GM23248 (cell line): ENCODE results near the gene TRAPPC11. TPM values are rescaled to one million over a fixed set of nuclear protein-coding genes. Genes with fewer than 3 reads are reported as not detected.
A peak's percentile ranks its signal among the peaks of the same experiment; 100 is the strongest.
"Not testable (repeated sequence)": the region's sequence is repeated elsewhere in the genome, so short reads cannot be mapped to it uniquely, and the experiment has no call there.

ENCODE experiments used
- DNase-seq: peaks from one replicate; pipeline ENCODE4 v3.0.0-alpha.2; 2015
- H2AFZ ChIP-seq: fragments of 200-600 bp; sonication (generic); 2 replicates; pipeline ENCODE4 v1.6.1; 2016; ENCODE audit warnings: antibody characterized with exemption
- H3F3A ChIP-seq: fragments of 200-600 bp; sonication (generic); 2 replicates; pipeline ENCODE4 v1.6.1; 2016; ENCODE audit warnings: mild to moderate bottlenecking, antibody characterized with exemption, mixed run types; ENCODE audit not compliant: insufficient read depth
- H3K27ac ChIP-seq: fragments of 200-600 bp; sonication (generic); 2 replicates; pipeline ENCODE4 v1.5.1; 2016; ENCODE audit warnings: mild to moderate bottlenecking
- H3K27me3 ChIP-seq: fragments of 200-600 bp; sonication (generic); replicated peaks from 2 replicates; pipeline ENCODE4 v1.6.1; 2016; ENCODE audit warnings: mild to moderate bottlenecking; ENCODE audit not compliant: insufficient read depth
- H3K36me3 ChIP-seq: fragments of 200-600 bp; sonication (generic); 2 replicates; pipeline ENCODE4 v1.6.1; 2016; ENCODE audit warnings: low read depth, mild to moderate bottlenecking
- H3K4me1 ChIP-seq: fragments of 200-600 bp; sonication (generic); 2 replicates; pipeline ENCODE4 v1.6.1; 2016; ENCODE audit warnings: mild to moderate bottlenecking; ENCODE audit not compliant: insufficient read depth
- H3K4me2 ChIP-seq: fragments of 200-600 bp; sonication (generic); one replicate; pipeline ENCODE4 v1.6.1; 2016; ENCODE audit warnings: mild to moderate bottlenecking; ENCODE audit not compliant: unreplicated experiment
- H3K4me3 ChIP-seq: fragments of 200-600 bp; sonication (generic); 2 replicates; pipeline ENCODE4 v1.5.1; 2016; ENCODE audit warnings: mild to moderate bottlenecking
- H3K79me2 ChIP-seq: fragments of 200-600 bp; sonication (generic); 2 replicates; pipeline ENCODE4 v1.6.1; 2016; ENCODE audit warnings: mild to moderate bottlenecking; ENCODE audit not compliant: insufficient read depth
- H3K9ac ChIP-seq: fragments of 200-600 bp; sonication (generic); 2 replicates; pipeline ENCODE4 v1.6.1; 2016; ENCODE audit warnings: mild to moderate bottlenecking
- H3K9me2 ChIP-seq: fragments of 200-600 bp; sonication (generic); 2 replicates; pipeline ENCODE4 v1.6.1; 2016; ENCODE audit warnings: mixed run types, mild to moderate bottlenecking, moderate library complexity; ENCODE audit not compliant: insufficient read depth
- H3K9me3 ChIP-seq: fragments of 200-600 bp; sonication (generic); one replicate; pipeline ENCODE4 v1.6.1; 2017; ENCODE audit warnings: low read depth
- H4K20me1 ChIP-seq: fragments of 200-600 bp; sonication (generic); 2 replicates; pipeline ENCODE4 v1.6.0; 2016; ENCODE audit not compliant: insufficient read depth
- EZH2 ChIP-seq: fragments of 200-600 bp; sonication (generic); IDR thresholded peaks from 2 replicates; pipeline ENCODE4 v1.6.1; 2018; ENCODE audit warnings: antibody characterized with exemption, mild to moderate bottlenecking; ENCODE audit not compliant: insufficient read depth, poor library complexity, severe bottlenecking
- EZH2phosphoT487 ChIP-seq: fragments of 200-600 bp; sonication (generic); IDR thresholded peaks from 2 replicates; pipeline ENCODE4 v1.6.1; 2018; ENCODE audit warnings: antibody characterized with exemption, moderate library complexity, mild to moderate bottlenecking, low read depth; ENCODE audit not compliant: insufficient read depth
- WGBS, 2 experiments: methylation state at CpG; one replicate each; pipeline ENCODE4 v1.1.6; 2015 to 2017; ENCODE audit warnings: low lambda C conversion rate in 2 of 2, low coverage in 1 of 2; ENCODE audit errors: missing lambda C conversion rate in 2 of 2; 5-methylcytosine and 5-hydroxymethylcytosine counted together
- in situ Hi-C: fragments of 300-500 bp; cut with MboI; formaldehyde crosslinking; loops from 2 replicates; pipeline ENCODE4 v1.15.0; 2020
- polyA plus RNA-seq: library from polyadenylated mRNA; unstranded; fragments of >200 nt; fragmentation: Nextera tagmentation; extraction: Ambion mirVana; gene quantifications from 2 replicates; pipeline ENCODE4 v1.2.1, GENCODE V29; 2016
- total RNA-seq: library from RNA; depleted of rRNA; stranded (reverse); fragments of >200 nt; shearing (Covaris generic); gene quantifications from 2 replicates; pipeline ENCODE4 v1.2.3, GENCODE V29; 2014

The TRAPPC11 gene
- total and polyA plus RNA-seq, 2 experiments from 2014 or later = 17.2 to 33.9 TPM

DNA sequence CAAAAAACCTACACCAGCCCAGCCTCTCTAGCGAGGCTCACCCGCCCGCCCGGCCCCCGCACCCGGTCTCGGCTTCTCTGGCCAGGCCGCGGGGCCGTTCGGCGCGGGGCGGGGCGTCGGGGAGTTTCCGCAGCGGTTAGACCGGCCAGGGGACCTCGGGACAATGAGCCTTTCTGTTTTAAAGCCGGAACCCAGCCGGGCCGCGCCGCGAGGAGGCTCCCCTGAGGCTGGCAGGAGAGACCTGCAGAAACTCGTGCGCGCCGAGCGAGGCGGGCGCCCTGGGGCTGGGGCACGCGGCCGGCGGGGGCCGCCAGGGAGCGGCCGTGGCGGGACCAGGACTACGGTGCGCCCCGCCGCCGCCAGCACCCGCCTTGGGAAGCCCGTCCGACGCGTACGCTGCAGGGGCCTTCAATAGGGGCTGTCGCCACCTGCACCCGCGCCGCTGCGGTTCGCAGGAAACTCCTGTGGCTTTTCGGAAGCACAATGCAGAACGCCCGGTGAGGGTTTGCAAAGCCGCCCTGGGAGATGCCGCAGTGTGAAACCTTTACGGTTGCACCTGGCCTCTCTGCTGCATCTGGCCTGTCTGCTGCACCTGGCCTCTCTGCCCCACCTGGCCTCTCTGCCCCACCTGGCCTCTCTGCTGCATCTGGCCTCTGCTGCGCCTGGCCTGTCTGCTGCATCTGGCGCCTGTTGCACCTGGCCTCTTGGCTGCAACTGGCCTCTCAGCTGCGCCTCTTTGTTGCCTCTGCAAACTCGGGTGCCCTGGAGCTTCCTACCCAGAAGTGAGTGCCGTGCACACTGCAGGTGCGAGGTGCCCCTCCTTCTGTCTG, 63.9 kb downstream of the TRAPPC11 start:
- H3F3A ChIP-seq = no peaks in the 10 kb centered on the region
- H4K20me1 ChIP-seq = no peaks in the 10 kb centered on the region
- H3K9ac ChIP-seq = peak overlapping the region; percentile 21; the same call in 1 of the 2 replicates
- no peaks in the 10 kb centered on the region for H3K4me1 ChIP-seq
- H3K9me2 ChIP-seq = no peaks in the 10 kb centered on the region
- peak; percentile 52 for DNase-seq
- WGBS, 2 experiments = 11 to 28% methylated on average over 26 to 65 of the region's 70 CpGs
- peak overlapping the region; percentile 65 for H3K4me3 ChIP-seq
- in situ Hi-C loops = no loop called here
- no peaks in the 10 kb centered on the region for H3K9me3 ChIP-seq
- no peak for TF ChIP-seq EZH2phosphoT487
- no peak for TF ChIP-seq EZH2
- H3K27ac ChIP-seq = no peak overlapping the region
- H3K79me2 ChIP-seq = no peaks in the 10 kb centered on the region
- no peaks in the 10 kb centered on the region for H3K27me3 ChIP-seq
- no peaks in the 10 kb centered on the region for H3K36me3 ChIP-seq
- peak overlapping the region; percentile 55 for H2AFZ ChIP-seq
- peak overlapping the region; percentile 54 for H3K4me2 ChIP-seq

DNA sequence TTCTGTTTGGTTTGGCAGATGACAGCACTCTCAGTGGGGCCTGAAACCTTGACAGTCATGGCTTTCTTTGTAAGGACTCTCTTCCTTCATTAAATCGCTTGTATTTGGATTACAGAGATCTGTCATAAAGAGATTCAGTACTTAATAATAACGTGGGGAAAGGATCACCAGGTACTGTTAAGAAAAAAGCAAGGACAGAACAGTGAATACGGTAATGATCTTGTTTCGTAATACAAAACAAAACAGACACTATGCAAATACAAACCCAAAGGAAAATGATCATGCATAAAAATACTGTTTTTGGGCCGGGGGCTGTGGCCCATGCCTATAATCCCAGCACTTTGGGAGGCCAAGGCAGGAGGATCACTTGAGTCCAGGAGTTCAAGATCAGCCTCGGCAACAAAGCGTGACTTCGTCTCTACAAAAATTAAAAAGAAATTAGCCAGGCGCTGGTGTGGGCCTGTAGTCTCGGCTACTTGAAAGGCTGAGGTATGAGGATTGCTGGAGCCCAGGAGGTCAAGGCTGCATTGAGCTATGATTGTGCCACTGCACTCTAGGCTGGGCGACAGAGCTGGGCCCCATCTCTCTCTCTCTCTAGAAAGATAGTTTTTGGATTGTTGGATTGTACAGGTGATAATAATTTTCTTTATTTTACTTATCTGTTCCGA, 64.6 kb downstream of the TRAPPC11 start:
- Histone ChIP-seq H3K9me2 (no peaks in the 10 kb centered on the region), H3K4me3 (no peak overlapping the region), H3K9me3 (no peaks in the 10 kb centered on the region), H3K36me3 (no peaks in the 10 kb centered on the region), H3F3A (no peaks in the 10 kb centered on the region), H2AFZ (no peak overlapping the region), H3K79me2 (no peaks in the 10 kb centered on the region), H3K4me1 (no peaks in the 10 kb centered on the region), H3K27me3 (no peaks in the 10 kb centered on the region), H3K9ac (no peak overlapping the region), H4K20me1 (no peaks in the 10 kb centered on the region), H3K4me2 (no peak overlapping the region), H3K27ac (no peak overlapping the region)
- 78 to 80% methylated on average over 12 of the region's 12 CpGs for WGBS, 2 experiments
- TF ChIP-seq EZH2phosphoT487 = no peak
- TF ChIP-seq EZH2 = no peak
- in situ Hi-C loops = no loop called here
- no peak for DNase-seq

DNA sequence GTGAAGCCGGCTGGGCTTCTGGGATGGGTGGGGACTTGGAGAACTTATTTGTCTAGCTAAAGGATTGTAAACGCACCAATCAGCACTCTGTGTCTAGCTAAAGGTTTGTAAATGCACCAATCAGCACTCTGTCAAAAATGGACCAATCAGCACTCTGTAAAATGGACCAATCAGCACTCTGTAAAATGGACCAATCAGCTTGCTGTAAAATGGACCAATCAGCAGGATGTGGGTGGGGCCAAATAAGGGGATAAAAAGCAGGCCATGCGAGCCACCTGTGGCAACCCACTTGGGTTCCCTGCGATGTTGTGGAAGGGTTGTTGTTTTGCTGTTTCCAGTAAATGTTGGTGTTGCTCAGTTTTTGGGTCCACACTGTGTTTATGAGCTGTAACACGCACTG, 66.5 kb downstream of the TRAPPC11 start:
- H4K20me1 ChIP-seq, H3K4me3 ChIP-seq, DNase-seq, H3K9me2 ChIP-seq, H3K4me1 ChIP-seq, H3K27ac ChIP-seq, H3K36me3 ChIP-seq, H3K9me3 ChIP-seq, H3K79me2 ChIP-seq, H2AFZ ChIP-seq, H3F3A ChIP-seq, in situ Hi-C loops, H3K9ac ChIP-seq, H3K4me2 ChIP-seq, H3K27me3 ChIP-seq: not testable (repeated sequence)
- WGBS, 2 experiments = 74 to 76% methylated on average over 5 of the region's 5 CpGs

DNA sequence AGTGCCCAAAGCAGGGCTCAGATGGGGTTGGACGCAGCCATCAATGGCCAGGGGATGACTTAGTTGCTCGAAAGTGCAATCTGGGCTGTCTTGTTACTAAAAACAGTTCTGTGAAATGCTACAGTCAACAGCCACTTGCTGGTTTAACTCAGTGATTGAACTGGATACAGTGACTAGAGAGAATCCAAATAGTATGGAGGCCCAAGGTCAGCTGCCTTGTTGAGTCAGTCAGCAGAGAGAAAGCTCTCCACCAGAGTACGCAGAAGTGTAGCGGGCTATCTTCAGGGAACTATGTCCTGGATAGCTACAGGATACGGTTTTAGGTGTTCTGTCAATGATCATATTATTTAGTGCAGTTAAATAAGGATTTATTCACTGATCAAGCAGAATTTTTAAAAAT, 68.4 kb downstream of the TRAPPC11 start:
- Histone ChIP-seq H2AFZ (no peak overlapping the region), H3K9me3 (no peaks in the 10 kb centered on the region), H3K4me2 (no peak overlapping the region), H4K20me1 (no peaks in the 10 kb centered on the region), H3F3A (no peaks in the 10 kb centered on the region), H3K9ac (no peak overlapping the region), H3K4me3 (no peak overlapping the region), H3K36me3 (no peaks in the 10 kb centered on the region), H3K79me2 (no peaks in the 10 kb centered on the region), H3K27me3 (no peaks in the 10 kb centered on the region; the same call in 1 of the 2 replicates), H3K4me1 (no peaks in the 10 kb centered on the region), H3K27ac (no peak overlapping the region), H3K9me2 (no peaks in the 10 kb centered on the region)
- no peak for DNase-seq
- in situ Hi-C loops = no loop called here
- no peak for TF ChIP-seq EZH2
- no peak for TF ChIP-seq EZH2phosphoT487
- WGBS, 2 experiments = 80 to 89% methylated on average over 5 of the region's 5 CpGs
